ENCODE measurements around the gene JMJD4. TPM values are rescaled to one million over a fixed set of nuclear protein-coding genes. Genes with fewer than 3 reads are reported as not detected.

The JMJD4 gene
- total and polyA plus RNA-seq, 2 experiments from 2014 or later, result 11.5 to 17.7 TPM

GRCh38 chr1:227769047-227769935 is 34.2 kb upstream of the JMJD4 start (continued):
- TF ChIP-seq, protein P1, sequence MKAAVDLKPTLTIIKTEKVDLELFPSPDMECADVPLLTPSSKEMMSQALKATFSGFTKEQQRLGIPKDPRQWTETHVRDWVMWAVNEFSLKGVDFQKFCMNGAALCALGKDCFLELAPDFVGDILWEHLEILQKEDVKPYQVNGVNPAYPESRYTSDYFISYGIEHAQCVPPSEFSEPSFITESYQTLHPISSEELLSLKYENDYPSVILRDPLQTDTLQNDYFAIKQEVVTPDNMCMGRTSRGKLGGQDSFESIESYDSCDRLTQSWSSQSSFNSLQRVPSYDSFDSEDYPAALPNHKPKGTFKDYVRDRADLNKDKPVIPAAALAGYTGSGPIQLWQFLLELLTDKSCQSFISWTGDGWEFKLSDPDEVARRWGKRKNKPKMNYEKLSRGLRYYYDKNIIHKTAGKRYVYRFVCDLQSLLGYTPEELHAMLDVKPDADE (IDR thresholded peaks at IDR 0.05), result no peak
- TF ChIP-seq ZNF331 (CRISPR knock-in tag; IDR thresholded peaks at IDR 0.05; ENCODE audit: low read depth), result no peak
- no peak for TF ChIP-seq CTCF (conservative IDR thresholded peaks at IDR 0.05; ENCODE audit: low read depth in 2 of 2)
- TF ChIP-seq, protein P2, sequence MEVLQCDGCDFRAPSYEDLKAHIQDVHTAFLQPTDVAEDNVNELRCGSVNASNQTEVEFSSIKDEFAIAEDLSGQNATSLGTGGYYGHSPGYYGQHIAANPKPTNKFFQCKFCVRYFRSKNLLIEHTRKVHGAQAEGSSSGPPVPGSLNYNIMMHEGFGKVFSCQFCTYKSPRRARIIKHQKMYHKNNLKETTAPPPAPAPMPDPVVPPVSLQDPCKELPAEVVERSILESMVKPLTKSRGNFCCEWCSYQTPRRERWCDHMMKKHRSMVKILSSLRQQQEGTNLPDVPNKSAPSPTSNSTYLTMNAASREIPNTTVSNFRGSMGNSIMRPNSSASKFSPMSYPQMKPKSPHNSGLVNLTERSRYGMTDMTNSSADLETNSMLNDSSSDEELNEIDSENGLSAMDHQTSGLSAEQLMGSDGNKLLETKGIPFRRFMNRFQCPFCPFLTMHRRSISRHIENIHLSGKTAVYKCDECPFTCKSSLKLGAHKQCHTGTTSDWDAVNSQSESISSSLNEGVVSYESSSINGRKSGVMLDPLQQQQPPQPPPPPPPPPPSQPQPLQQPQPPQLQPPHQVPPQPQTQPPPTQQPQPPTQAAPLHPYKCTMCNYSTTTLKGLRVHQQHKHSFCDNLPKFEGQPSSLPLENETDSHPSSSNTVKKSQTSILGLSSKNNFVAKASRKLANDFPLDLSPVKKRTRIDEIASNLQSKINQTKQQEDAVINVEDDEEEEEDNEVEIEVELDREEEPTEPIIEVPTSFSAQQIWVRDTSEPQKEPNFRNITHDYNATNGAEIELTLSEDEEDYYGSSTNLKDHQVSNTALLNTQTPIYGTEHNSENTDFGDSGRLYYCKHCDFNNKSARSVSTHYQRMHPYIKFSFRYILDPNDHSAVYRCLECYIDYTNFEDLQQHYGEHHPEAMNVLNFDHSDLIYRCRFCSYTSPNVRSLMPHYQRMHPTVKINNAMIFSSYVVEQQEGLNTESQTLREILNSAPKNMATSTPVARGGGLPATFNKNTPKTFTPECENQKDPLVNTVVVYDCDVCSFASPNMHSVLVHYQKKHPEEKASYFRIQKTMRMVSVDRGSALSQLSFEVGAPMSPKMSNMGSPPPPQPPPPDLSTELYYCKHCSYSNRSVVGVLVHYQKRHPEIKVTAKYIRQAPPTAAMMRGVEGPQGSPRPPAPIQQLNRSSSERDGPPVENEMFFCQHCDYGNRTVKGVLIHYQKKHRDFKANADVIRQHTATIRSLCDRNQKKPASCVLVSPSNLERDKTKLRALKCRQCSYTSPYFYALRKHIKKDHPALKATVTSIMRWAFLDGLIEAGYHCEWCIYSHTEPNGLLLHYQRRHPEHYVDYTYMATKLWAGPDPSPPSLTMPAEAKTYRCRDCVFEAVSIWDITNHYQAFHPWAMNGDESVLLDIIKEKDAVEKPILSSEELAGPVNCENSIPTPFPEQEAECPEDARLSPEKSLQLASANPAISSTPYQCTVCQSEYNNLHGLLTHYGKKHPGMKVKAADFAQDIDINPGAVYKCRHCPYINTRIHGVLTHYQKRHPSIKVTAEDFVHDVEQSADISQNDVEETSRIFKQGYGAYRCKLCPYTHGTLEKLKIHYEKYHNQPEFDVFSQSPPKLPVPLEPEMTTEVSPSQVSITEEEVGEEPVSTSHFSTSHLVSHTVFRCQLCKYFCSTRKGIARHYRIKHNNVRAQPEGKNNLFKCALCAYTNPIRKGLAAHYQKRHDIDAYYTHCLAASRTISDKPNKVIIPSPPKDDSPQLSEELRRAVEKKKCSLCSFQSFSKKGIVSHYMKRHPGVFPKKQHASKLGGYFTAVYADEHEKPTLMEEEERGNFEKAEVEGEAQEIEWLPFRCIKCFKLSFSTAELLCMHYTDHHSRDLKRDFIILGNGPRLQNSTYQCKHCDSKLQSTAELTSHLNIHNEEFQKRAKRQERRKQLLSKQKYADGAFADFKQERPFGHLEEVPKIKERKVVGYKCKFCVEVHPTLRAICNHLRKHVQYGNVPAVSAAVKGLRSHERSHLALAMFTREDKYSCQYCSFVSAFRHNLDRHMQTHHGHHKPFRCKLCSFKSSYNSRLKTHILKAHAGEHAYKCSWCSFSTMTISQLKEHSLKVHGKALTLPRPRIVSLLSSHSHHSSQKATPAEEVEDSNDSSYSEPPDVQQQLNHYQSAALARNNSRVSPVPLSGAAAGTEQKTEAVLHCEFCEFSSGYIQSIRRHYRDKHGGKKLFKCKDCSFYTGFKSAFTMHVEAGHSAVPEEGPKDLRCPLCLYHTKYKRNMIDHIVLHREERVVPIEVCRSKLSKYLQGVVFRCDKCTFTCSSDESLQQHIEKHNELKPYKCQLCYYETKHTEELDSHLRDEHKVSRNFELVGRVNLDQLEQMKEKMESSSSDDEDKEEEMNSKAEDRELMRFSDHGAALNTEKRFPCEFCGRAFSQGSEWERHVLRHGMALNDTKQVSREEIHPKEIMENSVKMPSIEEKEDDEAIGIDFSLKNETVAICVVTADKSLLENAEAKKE (CRISPR knock-in tag; IDR thresholded peaks at IDR 0.05), result no peak

All from GM23338 (cell line).